HS-5 (cell line): ENCODE measurements around the gene UBLCP1.
A peak's percentile ranks its signal among the peaks of the same experiment; 100 is the strongest.

Source experiments
- DNase-seq: peaks from one replicate; pipeline ENCODE4 v3.0.0-alpha.2; 2012; ENCODE audit warnings: low read depth

UBLCP1 gene

DNA sequence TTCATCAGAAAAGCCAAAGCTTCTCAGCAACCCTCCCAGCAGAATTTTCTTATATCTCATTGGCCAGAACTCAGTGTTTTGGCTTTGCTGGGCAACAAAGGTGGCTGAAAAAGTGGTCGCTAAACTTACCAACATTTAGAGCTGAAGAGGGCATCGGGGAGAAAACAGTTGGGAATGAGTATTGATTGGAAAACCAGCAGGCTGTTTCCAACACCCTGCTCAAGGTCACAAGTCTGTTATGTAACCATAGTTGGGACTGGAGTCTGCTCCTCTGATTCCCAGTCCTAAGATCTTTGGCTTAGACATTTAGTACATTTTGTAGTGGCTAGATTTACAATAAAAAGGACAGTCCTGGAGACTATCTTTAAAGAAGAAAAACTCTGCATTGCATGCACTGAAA, 50.1 kb downstream of the UBLCP1 start:
- DNase-seq, result no peak

DNA sequence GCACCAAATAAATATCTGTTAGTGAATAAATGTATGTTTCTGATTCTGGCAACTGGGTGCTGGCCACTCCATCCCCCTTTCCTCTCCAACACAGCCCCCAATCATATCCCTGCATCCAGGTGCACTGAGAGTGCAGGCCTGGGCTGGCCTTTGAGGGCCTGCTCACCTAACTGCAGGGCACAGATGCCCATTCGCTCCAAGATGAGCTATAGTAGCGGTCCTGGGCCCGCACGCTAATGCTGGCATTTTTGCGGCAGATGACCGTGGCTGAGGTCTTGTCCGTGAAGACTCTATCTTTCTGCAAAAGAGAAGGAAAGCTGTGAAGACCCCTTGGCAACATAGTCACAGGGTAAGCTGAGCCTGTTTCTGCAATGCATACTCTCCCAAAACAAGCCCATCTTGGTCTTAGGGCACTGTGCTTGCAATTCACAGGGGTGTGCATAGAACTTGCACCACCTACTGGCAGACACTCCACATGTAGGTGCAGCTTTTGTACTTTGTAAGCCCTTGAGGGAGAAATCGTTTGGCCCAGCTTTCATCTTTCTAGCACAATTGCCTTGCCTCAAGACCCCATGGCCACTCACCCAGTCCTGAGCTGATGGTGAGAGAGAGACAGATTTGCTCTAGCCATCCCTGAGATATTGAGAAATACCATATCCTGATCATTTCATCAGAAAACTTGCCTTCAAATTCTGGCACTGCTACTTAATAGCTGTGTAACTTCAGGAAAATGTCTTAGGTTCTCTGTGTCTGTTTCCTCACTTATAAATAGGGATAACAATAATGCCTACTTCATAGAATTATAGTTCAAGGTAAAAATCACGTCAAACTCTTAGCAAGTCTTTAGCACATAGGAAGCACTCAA, 53.7 kb downstream of the UBLCP1 start:
- no peak for DNase-seq

DNA sequence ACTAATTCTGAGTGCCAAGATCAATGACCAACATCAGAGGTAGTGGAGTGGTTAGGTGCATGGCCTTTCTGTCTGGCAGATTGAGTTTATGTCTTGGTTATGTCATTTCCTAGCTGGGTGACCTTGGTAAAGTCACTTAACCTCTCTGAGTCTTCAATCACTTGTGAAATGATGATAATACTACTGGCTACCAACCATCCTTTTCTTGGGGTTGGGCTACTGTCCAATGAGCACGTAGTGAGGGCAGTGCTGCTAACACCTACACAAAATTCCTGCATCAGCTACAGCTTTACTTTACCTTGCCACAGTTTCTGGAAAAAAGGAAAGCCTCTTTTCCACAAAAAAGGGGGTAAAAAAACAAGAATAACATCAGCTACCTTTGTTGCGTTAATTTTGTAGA, 54.8 kb downstream of the UBLCP1 start:
- no peak for DNase-seq

DNA sequence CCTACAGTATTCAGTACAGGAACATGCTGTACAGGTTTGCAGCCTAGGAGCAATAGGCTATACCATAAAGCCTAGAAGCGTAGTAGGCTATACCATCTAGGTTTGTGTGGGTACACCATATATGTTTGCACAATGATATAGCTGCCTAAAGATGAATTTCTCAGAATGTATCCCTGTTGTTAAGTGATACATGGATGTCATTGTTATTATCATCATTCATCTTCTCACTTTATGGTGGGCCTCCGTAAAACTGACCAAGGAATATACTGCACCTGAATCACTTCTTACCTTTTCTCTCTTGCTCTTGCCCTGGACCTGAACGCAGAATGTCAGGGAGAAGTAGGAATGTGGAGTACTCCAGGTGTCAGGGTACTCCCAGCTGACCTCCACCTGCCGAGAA, 55.4 kb downstream of the UBLCP1 start:
- no peak for DNase-seq

DNA sequence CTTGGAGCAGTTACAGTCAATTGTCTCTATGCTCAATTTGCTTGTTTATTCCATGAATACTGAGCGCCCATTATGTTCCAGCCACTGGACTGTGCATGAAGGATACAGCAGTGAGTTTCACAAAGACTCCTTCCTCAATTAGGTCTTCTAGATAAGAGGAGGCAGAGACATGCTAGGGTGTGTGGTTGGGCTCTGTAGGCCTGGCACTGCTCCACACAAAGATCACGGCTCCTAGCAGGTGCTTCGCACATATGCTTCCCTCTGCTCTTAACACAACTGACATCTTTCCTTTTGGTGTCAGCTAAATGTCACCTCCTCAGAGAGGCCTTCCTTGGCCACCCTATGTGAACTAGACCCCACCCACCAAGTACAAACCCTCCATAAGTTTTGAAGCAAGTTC, 56.3 kb downstream of the UBLCP1 start:
- no peak for DNase-seq

DNA sequence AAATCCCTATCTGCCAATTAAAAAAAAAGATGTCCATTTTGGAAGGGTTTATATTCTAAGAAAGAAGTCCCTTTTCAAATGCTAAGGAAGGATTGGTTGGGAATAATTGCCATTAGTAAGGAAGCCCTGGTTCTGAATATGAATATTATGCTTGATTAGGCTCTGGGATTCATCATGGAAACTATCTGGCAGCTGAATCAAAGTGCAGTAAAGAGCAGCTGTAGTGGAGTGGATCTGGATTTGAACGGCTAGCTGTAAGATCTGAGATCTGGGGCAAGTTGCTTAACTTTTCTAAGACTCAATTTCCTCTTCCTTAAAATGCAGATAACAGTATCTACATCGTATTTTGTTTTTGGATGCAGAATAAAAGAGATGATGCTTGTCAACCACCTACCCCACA, 56.7 kb downstream of the UBLCP1 start:
- no peak for DNase-seq

DNA sequence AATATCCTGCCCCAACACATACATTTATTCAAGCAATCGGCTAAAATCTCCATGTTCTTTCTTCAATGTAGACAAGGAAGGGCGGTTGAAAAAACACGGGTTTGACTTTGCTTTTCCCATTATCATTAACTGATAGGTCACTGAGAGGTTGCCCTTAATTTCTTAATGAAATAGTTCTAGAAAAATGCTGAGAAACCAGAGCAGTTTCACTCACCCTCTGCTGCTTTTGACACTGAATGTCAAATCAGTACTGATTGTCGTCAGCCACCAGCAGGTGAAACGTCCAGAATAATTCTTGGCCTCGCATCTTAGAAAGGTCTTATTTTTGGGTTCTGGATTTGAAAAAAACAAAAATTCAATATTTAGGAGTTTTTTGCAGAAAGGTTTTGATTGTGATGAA, 59.1 kb downstream of the UBLCP1 start:
- DNase-seq, result no peak

DNA sequence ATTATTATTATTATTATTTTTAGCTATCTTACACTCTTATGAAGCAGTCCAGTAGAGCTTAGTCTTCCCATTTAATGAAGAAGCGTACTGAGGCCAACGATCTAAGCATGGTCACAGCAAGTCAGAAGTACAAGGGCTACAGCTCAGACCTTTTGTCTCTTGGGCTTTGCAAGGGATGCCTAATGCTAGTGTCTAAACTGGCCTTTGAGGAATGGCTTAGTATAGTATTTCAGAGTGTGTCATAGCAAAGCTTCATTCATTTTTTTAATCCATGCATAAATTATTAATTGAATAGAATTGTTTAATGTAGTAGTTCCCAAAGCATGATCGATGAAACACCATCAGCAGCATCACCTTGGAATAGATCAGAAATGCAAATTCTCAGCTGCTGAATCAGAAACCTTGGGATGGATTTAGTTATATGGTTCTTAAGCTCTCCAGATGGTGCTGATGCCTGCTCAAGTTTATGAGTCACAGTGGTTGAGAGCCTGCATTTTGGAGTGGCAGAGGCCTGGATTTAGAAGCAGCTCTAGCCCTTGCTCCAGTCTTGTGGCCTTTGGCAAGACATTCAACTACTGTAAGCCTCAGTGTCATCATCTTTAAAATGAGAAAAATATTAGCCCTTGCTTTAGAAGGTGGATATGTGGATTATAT, 61.1 kb downstream of the UBLCP1 start:
- peak; percentile 85 for DNase-seq

DNA sequence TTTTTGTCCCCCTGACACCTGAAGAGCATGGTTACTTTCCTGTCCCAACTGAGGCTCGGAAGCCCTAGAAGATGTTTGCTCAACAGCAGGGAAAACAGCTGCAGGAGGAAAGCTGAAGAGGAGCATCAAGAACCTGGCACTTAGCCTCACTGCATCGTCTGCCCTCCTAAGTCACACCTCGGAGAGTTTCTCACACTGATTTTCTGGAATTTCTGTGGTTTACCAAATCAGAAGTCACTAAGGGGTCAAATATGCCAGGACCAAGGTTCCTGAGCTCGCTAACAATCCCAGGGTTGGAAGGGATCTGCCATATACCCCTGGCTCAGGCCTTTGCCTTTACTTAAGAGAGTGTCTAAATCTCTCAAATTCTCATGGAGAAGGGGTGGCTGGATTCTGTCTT, 61.9 kb downstream of the UBLCP1 start:
- DNase-seq, result no peak

DNA sequence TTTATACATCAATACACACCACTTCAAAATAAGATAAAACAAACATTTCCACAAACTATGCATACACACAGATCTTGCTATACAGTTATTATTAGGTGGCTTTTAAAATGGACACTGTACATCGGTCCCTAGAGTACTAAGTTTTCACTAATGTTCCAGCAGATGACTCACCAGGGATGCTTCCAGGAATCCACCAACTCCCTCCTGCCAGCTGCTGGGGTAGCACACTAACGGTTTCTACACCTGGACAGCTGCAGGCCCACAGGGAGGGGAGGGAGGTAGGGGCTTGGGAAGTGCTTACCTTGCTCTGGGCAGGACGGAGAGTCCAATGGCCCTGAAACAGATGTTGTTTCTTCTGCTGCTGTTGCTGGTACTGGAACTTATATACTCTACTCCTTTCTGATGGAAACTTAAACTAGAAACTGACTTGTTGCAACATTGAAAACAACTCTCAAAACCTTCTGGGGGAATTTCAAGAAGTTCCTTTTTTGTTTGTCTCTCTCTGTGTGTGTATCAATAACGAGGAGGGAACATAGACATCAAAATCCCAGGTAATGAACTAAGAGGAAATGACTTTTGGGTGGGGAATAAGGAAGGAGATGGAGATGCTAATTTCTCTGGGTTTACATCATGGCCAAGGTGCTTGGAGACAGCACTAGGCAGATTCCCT, 67.2 kb downstream of the UBLCP1 start, which contains the start of gene IL12B:
Gene IL12B, minus strand, starts transcription at position 357 of the 670 bp plus-strand sequence. CDS start 3,705 bp downstream, outside the sequence.
- no peak for DNase-seq

DNA sequence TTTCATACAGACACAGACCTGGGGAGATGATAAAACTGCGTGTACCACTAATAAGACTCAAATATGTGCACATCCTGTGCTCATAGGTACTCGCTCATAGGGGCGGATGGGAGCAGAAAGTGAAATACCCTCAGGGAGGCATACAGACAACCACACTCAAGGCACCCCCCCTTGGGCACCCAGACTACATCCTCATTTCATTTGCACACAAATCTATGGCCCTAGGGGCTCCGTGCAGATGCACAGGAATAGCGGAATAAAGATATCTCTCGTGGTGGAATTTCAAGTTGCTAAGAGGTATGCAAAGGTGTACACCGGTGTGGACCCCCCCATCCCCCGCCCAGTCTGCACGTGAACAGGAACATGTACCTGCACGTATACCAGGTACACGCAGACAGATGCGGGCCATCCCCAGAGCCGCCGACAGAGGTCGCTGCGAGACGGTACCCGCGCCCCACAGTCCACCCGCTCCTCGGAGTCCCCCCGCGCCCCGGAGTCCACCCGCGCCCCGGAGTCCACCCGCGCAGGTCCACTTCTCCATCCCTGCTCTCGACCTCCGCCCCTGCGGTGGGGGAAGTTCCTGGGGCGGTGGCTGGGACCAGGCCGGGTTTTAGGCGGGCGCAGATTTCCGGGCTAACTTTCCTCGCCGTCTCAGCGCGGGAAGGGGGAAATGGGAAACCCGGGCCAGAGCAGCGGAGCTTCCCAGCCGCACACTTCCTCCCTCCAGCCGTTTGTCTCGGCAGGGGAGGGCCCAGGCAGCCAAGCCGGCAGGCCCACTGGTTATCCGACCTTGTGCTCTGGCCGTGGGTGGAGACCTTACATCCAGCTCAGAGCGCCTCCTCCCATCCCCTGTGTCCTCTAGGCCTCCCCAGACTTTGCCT, 68.2 kb downstream of the UBLCP1 start:
- DNase-seq, result no peak

DNA sequence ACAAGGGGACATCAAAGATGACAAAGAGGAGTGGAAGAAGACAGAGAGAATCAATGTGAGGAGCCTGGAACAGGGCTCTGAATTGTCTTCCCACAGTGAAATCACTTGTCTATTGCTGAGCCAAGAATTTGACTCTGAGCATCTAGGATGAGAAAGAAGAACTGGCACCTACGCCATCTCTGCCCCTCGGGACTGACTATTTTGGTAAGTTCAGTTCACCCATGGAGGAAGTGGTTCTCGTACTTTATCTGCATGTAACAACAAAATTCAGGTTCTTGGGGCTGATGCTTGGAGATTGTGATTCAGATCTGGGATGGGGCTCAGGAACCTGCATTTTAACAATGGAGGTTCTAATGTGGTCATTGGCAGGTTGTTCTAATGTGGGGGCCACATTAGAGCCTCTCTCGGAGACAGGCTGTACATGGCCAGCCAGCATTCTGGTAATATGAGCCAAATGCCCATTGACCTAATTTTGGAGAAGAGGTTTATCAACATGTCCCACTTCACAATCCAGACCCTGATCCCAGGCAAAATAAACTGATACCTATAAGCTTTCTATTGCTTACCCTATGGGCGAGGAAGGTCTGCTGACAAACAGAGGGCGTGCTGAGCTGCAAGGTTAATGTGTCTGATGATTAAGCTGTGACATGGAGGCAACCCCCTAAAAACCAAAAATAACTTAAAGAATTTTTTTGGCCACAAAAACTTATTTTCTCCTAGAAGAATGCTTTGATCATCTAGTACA, 69.9 kb downstream of the UBLCP1 start:
- DNase-seq, result no peak

DNA sequence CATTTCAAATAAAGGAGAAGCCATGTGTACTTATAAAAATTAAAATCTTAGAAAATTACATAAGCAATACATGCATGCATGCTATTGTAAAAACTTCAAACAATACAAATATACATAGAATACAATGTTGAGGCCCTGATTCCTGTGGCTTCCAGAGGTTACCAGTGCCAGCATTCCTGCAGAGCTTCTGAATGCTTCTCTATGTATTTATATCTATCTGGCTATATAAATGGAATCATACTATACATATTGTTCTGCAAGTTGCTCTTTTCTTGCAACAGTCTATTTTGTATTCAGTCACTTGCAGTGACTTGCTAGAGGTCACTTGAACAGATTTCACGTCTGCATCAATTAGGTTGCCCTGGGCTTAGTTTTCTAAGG, 70.4 kb downstream of the UBLCP1 start:
- no peak for DNase-seq
